GM23338 (cell line): ENCODE results near the gene CDC45. TPM values are rescaled to one million over a fixed set of nuclear protein-coding genes. Genes with fewer than 3 reads are reported as not detected.

Experiments used
- ATAC-seq: fragments of 200-7000 bp; cut with Tn5 transposase; 3 replicates; pipeline ENCODE4 v1.9.1; 2020
- DNase-seq: peaks from one replicate; pipeline ENCODE4 v3.0.0-alpha.2; 2015; ENCODE audit warnings: low spot score
- H2AFZ ChIP-seq: fragments of 200-600 bp; sonication (generic); 2 replicates; pipeline ENCODE4 v1.8.0; 2016; ENCODE audit warnings: antibody characterized with exemption, mild to moderate bottlenecking, moderate library complexity
- H3F3A ChIP-seq: fragments of 200-600 bp; sonication (generic); replicated peaks from 2 replicates; pipeline ENCODE4 v1.8.0; 2017; ENCODE audit warnings: antibody characterized with exemption, mixed run types, low read depth
- H3K27ac ChIP-seq: fragments of 200-600 bp; sonication (generic); 2 replicates; pipeline ENCODE4 v1.6.1; 2016; ENCODE audit warnings: low read depth
- H3K27me3 ChIP-seq: fragments of 200-600 bp; sonication (generic); 2 replicates; pipeline ENCODE4 v1.8.0; 2016; ENCODE audit warnings: mild to moderate bottlenecking, mixed run types, moderate library complexity; ENCODE audit not compliant: insufficient read depth
- H3K36me3 ChIP-seq: fragments of 200-600 bp; sonication (generic); 2 replicates; pipeline ENCODE4 v1.8.0; 2016; ENCODE audit warnings: mild to moderate bottlenecking; ENCODE audit not compliant: insufficient read depth
- H3K4me1 ChIP-seq: fragments of 200-600 bp; sonication (generic); 2 replicates; pipeline ENCODE4 v1.8.0; 2016; ENCODE audit warnings: mild to moderate bottlenecking, moderate library complexity; ENCODE audit not compliant: insufficient read depth
- H3K4me2 ChIP-seq: fragments of 200-600 bp; sonication (generic); 2 replicates; pipeline ENCODE4 v1.7.1; 2017; ENCODE audit warnings: mixed run types
- H3K4me3 ChIP-seq: fragments of 200-600 bp; sonication (generic); 2 replicates; pipeline ENCODE4 v1.6.1; 2016; ENCODE audit warnings: mixed run types
- H3K79me2 ChIP-seq: fragments of 200-600 bp; sonication (generic); replicated peaks from 2 replicates; pipeline ENCODE4 v1.8.0; 2017; ENCODE audit warnings: mild to moderate bottlenecking; ENCODE audit not compliant: insufficient read depth
- H3K9me2 ChIP-seq: fragments of 200-600 bp; sonication (generic); 2 replicates; pipeline ENCODE4 v1.8.0; 2017; ENCODE audit not compliant: insufficient read depth
- H4K20me1 ChIP-seq: fragments of 200-600 bp; sonication (generic); replicated peaks from 2 replicates; pipeline ENCODE4 v1.8.0; 2017; ENCODE audit warnings: mild to moderate bottlenecking; ENCODE audit not compliant: insufficient read depth
- H3K27ac Mint-ChIP-seq: 2 replicates; pipeline ENCODE4 v1.8.0; 2020; ENCODE audit warnings: inconsistent platforms, mild to moderate bottlenecking, moderate library complexity, mixed read lengths
- H3K27me3 Mint-ChIP-seq: 3 replicates; pipeline ENCODE4 v1.8.0; 2022; ENCODE audit warnings: low read depth, mild to moderate bottlenecking, moderate library complexity, mixed read lengths, inconsistent platforms; ENCODE audit not compliant: insufficient read depth, poor library complexity
- H3K36me3 Mint-ChIP-seq: 3 replicates; pipeline ENCODE4 v1.8.0; 2021; ENCODE audit warnings: low read depth, mild to moderate bottlenecking, inconsistent platforms, moderate library complexity, mixed read lengths
- H3K4me1 Mint-ChIP-seq: 3 replicates; pipeline ENCODE4 v1.8.0; 2020; ENCODE audit warnings: mild to moderate bottlenecking, inconsistent platforms, mixed read lengths
- H3K4me3 Mint-ChIP-seq: 3 replicates; pipeline ENCODE4 v1.8.0; 2021; ENCODE audit warnings: moderate library complexity, mild to moderate bottlenecking, inconsistent platforms, mixed read lengths
- H3K9me3 Mint-ChIP-seq: 3 replicates; pipeline ENCODE4 v1.8.0; 2020; ENCODE audit warnings: moderate library complexity, mild to moderate bottlenecking, inconsistent platforms, mixed read lengths
- CREB1 ChIP-seq: fragments of 250-450 bp; sonication (Bioruptor Pico); IDR thresholded peaks from 2 replicates; pipeline ENCODE4 v1.5.0; 2020; ENCODE audit warnings: low read depth, mild to moderate bottlenecking, moderate library complexity
- CTCF ChIP-seq, 2 experiments: fragments of 200-600 bp in 1 of 2; sonication (generic) in 1 of 2; conservative IDR thresholded peaks; 2 replicates each; pipeline versions ENCODE4 v1.5.1 to v1.6.1; 2016 to 2017; ENCODE audit warnings: antibody characterized with exemption in 2 of 2, low read depth in 2 of 2, mild to moderate bottlenecking in 2 of 2, moderate library complexity in 1 of 2
- ETS1 ChIP-seq: IDR thresholded peaks from 2 replicates; pipeline ENCODE4 v1.6.1; 2016; ENCODE audit warnings: antibody characterized with exemption
- EZH2 ChIP-seq: fragments of 200-600 bp; sonication (generic); IDR thresholded peaks from one replicate; pipeline ENCODE4 v1.8.0; 2017; ENCODE audit warnings: antibody characterized with exemption, mild to moderate bottlenecking, low read depth; ENCODE audit not compliant: unreplicated experiment
- EZH2phosphoT487 ChIP-seq: fragments of 200-600 bp; sonication (generic); IDR thresholded peaks from one replicate; pipeline ENCODE4 v1.8.1; 2018; ENCODE audit warnings: antibody characterized with exemption; ENCODE audit not compliant: unreplicated experiment
- JUNB ChIP-seq: IDR thresholded peaks from one replicate; pipeline ENCODE4 v1.6.1; 2016; ENCODE audit warnings: antibody characterized with exemption; ENCODE audit not compliant: unreplicated experiment
- NANOG ChIP-seq: IDR thresholded peaks from 2 replicates; pipeline ENCODE4 v1.6.1; 2016; ENCODE audit warnings: antibody characterized with exemption, borderline replicate concordance
- POLR2AphosphoS5 ChIP-seq: IDR thresholded peaks from 2 replicates; pipeline ENCODE4 v1.6.1; 2016; ENCODE audit warnings: antibody characterized with exemption, low read depth
- STAT1 ChIP-seq: IDR thresholded peaks from one replicate; pipeline ENCODE4 v1.6.1; 2016; ENCODE audit warnings: antibody characterized with exemption; ENCODE audit not compliant: unreplicated experiment
- ZNF114 ChIP-seq: fragments of 250-450 bp; sonication (Bioruptor Pico); IDR thresholded peaks from 2 replicates; pipeline ENCODE4 v1.5.0; 2020; ENCODE audit warnings: mild to moderate bottlenecking, moderate library complexity
- ZNF462 ChIP-seq: fragments of 250-450 bp; sonication (Bioruptor Pico); IDR thresholded peaks from 2 replicates; pipeline ENCODE4 v1.5.0; 2020; ENCODE audit warnings: mild to moderate bottlenecking, moderate library complexity
- polyA plus RNA-seq: library from polyadenylated mRNA; unstranded; fragments of >200 nt; fragmentation: Nextera tagmentation; extraction: Ambion mirVana; gene quantifications from 2 replicates; pipeline ENCODE4 v1.2.1, GENCODE V29; 2016
- total RNA-seq: library from RNA; depleted of rRNA; stranded (reverse); fragments of >200 nt; shearing (Covaris generic); gene quantifications from 2 replicates; pipeline ENCODE4 v1.2.3, GENCODE V29; 2014
- TF ChIP-seq, protein P1 (sequence below): IDR thresholded peaks from one replicate; pipeline ENCODE4 v1.6.1; 2018; ENCODE audit warnings: antibody characterized with exemption; ENCODE audit not compliant: unreplicated experiment

The CDC45 gene
- total and polyA plus RNA-seq, 2 experiments from 2014 or later, result 29.0 to 30.3 TPM

DNA sequence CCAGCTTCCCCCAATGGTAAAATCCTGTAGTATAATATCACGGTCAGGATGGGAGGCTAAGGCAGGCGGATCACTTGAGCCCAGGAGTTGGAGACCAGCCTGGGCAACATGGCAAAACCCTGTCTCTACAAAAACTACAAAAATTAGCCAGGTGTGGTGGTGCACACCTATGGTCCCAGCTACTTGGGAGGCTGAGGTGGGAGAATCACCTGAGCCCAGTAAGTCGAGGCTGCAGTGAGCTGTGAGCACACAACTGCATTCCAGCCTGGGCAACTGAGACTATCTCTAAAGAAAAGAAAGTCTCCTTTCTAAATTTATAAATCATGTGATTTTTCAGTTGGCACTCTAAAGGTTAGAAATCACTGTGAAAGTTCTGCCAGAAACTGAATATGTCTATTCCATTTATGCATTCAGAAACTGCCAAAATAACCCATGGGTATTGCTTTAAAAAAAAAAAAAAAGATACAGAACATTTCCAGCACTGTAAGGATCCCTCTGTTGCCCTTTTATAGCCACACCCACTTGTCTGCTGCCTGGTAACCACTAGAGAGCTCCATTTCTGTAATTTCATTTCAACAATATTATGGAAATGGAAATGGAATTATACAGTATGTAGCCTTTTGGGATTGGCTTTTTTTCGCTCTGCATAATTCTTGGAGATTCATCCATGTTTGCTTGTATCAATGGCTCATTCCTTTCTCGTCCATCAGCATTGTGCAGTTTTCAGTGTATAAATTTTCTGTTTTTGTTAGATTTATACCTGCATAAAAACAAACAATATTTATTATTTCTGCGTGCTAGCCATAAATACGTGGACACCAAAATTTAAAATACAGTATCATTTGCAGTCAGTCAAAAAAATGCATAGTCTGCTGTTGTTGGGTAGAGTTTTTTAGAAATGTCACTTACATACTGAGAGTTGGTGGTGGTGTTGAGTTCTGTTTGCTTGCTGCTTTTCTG is 9.4 kb downstream of the CDC45 start:
- no peaks in the 10 kb centered on the region for H3K9me2 ChIP-seq
- Mint-ChIP-seq H3K4me3 (no peak overlapping the region), H3K4me1 (no peaks in the 10 kb centered on the region), H3K27me3 (peaks cover 2% of the 10 kb centered on the region), H3K27ac (no peak overlapping the region), H3K36me3 (peaks cover 53% of the 10 kb centered on the region), H3K9me3 (no peaks in the 10 kb centered on the region)
- H3K27ac ChIP-seq, result no peak overlapping the region
- peaks cover 28% of the 10 kb centered on the region for H3K36me3 ChIP-seq
- no peak overlapping the region for H3K4me2 ChIP-seq
- ATAC-seq (no peak), DNase-seq (no peak)
- H3K27me3 ChIP-seq, result no peaks in the 10 kb centered on the region
- no peak for TF ChIP-seq JUNB
- TF ChIP-seq STAT1, result no peak
- no peak for TF ChIP-seq CREB1 (CRISPR knock-in tag)
- TF ChIP-seq, protein P1, sequence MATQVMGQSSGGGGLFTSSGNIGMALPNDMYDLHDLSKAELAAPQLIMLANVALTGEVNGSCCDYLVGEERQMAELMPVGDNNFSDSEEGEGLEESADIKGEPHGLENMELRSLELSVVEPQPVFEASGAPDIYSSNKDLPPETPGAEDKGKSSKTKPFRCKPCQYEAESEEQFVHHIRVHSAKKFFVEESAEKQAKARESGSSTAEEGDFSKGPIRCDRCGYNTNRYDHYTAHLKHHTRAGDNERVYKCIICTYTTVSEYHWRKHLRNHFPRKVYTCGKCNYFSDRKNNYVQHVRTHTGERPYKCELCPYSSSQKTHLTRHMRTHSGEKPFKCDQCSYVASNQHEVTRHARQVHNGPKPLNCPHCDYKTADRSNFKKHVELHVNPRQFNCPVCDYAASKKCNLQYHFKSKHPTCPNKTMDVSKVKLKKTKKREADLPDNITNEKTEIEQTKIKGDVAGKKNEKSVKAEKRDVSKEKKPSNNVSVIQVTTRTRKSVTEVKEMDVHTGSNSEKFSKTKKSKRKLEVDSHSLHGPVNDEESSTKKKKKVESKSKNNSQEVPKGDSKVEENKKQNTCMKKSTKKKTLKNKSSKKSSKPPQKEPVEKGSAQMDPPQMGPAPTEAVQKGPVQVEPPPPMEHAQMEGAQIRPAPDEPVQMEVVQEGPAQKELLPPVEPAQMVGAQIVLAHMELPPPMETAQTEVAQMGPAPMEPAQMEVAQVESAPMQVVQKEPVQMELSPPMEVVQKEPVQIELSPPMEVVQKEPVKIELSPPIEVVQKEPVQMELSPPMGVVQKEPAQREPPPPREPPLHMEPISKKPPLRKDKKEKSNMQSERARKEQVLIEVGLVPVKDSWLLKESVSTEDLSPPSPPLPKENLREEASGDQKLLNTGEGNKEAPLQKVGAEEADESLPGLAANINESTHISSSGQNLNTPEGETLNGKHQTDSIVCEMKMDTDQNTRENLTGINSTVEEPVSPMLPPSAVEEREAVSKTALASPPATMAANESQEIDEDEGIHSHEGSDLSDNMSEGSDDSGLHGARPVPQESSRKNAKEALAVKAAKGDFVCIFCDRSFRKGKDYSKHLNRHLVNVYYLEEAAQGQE, result no peak
- TF ChIP-seq CTCF (conservative IDR thresholded peaks at IDR 0.05; ENCODE audit: low read depth in 2 of 2), result no peak
- TF ChIP-seq ZNF114 (CRISPR knock-in tag), result no peak
- no peak for TF ChIP-seq EZH2phosphoT487
- no peak for TF ChIP-seq NANOG
- TF ChIP-seq ETS1, result no peak
- no peak for TF ChIP-seq POLR2AphosphoS5
- TF ChIP-seq EZH2, result no peak
- no peak for TF ChIP-seq ZNF462 (CRISPR knock-in tag)
- no peaks in the 10 kb centered on the region for H3K4me1 ChIP-seq
- H4K20me1 ChIP-seq, result peaks cover 13% of the 10 kb centered on the region
- H3F3A ChIP-seq, result no peaks in the 10 kb centered on the region
- H3K79me2 ChIP-seq, result peaks cover 3% of the 10 kb centered on the region
- H3K4me3 ChIP-seq, result no peak overlapping the region
- no peak overlapping the region for H2AFZ ChIP-seq
